Osteocyte (in vitro differentiated cells): ENCODE measurements around the gene ZNF367. TPM values are rescaled to one million over a fixed set of nuclear protein-coding genes. Genes with fewer than 3 reads are reported as not detected.

Experiments
- DNase-seq: peaks from one replicate; pipeline ENCODE4 v3.0.0; 2021; ENCODE audit warnings: mixed read lengths; ENCODE audit not compliant: unreplicated experiment; ENCODE audit errors: extremely low spot score
- H3K27ac Mint-ChIP-seq: one replicate; pipeline ENCODE4 v1.8.0; 2021; ENCODE audit warnings: mild to moderate bottlenecking, mixed read lengths; ENCODE audit not compliant: unreplicated experiment
- H3K27me3 Mint-ChIP-seq: one replicate; pipeline ENCODE4 v1.8.0; 2021; ENCODE audit warnings: mixed read lengths; ENCODE audit not compliant: unreplicated experiment
- H3K36me3 Mint-ChIP-seq: one replicate; pipeline ENCODE4 v1.8.0; 2021; ENCODE audit warnings: mixed read lengths; ENCODE audit not compliant: unreplicated experiment
- H3K4me1 Mint-ChIP-seq: one replicate; pipeline ENCODE4 v1.8.0; 2021; ENCODE audit warnings: mixed read lengths; ENCODE audit not compliant: unreplicated experiment
- H3K4me3 Mint-ChIP-seq: one replicate; pipeline ENCODE4 v1.8.0; 2021; ENCODE audit warnings: mild to moderate bottlenecking, moderate library complexity, mixed read lengths; ENCODE audit not compliant: unreplicated experiment
- H3K9me3 Mint-ChIP-seq: one replicate; pipeline ENCODE4 v1.8.0; 2021; ENCODE audit warnings: mixed read lengths; ENCODE audit not compliant: unreplicated experiment
- CTCF ChIP-seq: fragments of 200-600 bp; sonication (generic); IDR thresholded peaks from 2 replicates; pipeline ENCODE4 v1.5.0; 2021; ENCODE audit warnings: antibody characterized with exemption, mild to moderate bottlenecking, moderate library complexity
- total RNA-seq: library from RNA; stranded (reverse); gene quantifications from 2 replicates; pipeline ENCODE4 v1.2.1, GENCODE V29; 2021

The ZNF367 gene
- total RNA-seq, 1 donor from 2014 or later: 2.3 TPM

GRCh38 chr9:96460882-96461281, 42.7 kb upstream of the ZNF367 start:
- no peak for TF ChIP-seq CTCF
- Mint-ChIP-seq H3K4me3 (no peak overlapping the region), H3K27ac (no peak overlapping the region), H3K27me3 (no peaks in the 10 kb centered on the region), H3K36me3 (peaks cover 28% of the 10 kb centered on the region), H3K9me3 (no peaks in the 10 kb centered on the region), H3K4me1 (peaks cover 17% of the 10 kb centered on the region)
- DNase-seq: no peak

DNA sequence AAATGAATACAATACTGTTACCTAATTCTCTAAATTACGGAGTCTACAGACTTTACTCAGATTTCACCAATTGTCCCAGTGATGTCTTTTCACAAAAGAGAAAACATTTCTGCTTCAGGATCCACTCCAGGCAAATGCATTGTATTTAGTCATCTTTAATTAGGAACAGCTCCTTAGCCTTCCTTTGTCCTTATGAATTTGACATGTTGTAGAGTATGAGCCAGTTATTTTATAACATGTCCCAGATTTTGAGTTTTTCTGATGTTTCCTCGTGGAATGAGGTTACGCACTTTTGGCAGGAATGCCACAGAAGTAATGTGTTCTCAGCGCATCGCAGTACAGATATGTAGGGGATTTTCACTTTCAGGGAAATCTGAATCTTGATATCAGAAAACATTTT, 42.3 kb upstream of the ZNF367 start:
- no peak for DNase-seq
- Mint-ChIP-seq H3K4me3 (no peak overlapping the region), H3K27me3 (no peaks in the 10 kb centered on the region), H3K36me3 (peaks cover 24% of the 10 kb centered on the region), H3K27ac (no peak overlapping the region), H3K4me1 (peaks cover 17% of the 10 kb centered on the region), H3K9me3 (no peaks in the 10 kb centered on the region)
- TF ChIP-seq CTCF: no peak

GRCh38 chr9:96459268-96460007, 41.3 kb upstream of the ZNF367 start:
- no peak overlapping the region for H3K27ac Mint-ChIP-seq
- H3K4me1 Mint-ChIP-seq: peaks cover 15% of the 10 kb centered on the region

DNA sequence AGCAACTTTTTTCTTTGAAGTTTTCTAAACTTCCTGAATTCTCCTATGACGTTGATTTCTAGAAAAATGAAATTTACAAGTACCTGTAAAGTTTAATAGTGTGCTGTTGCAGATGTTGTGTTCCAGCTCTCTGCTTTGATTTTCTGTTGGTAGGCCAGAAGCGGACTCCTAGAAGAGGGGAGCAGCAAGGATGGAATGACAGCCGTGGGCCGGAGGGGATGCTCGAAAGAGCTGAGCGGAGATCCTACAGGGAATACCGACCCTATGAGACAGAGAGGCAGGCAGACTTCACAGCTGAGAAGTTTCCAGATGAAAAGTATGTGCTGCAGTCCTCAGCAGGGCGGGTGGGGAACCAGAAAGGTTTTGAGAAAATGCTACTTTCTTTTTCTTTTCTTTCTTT, 40.1 kb upstream of the ZNF367 start:
- Mint-ChIP-seq H3K27me3 (no peaks in the 10 kb centered on the region), H3K27ac (no peak overlapping the region), H3K9me3 (no peaks in the 10 kb centered on the region), H3K4me1 (peaks cover 23% of the 10 kb centered on the region), H3K4me3 (no peak overlapping the region), H3K36me3 (peaks cover 17% of the 10 kb centered on the region)
- peak; percentile 57 for DNase-seq
- no peak for TF ChIP-seq CTCF

More at GRCh38 chr9:96459268-96460007, 41.3 kb upstream of the ZNF367 start:
- no peak for TF ChIP-seq CTCF
- DNase-seq: peak; percentile 60
- Mint-ChIP-seq H3K27me3 (no peaks in the 10 kb centered on the region), H3K36me3 (peaks cover 20% of the 10 kb centered on the region), H3K4me3 (no peak overlapping the region), H3K9me3 (no peaks in the 10 kb centered on the region)

- peak overlapping the region; percentile 41 for H3K27ac Mint-ChIP-seq
- H3K9me3 Mint-ChIP-seq: no peaks in the 10 kb centered on the region
- no peak for DNase-seq
- peaks cover 17% of the 10 kb centered on the region for H3K36me3 Mint-ChIP-seq
- TF ChIP-seq CTCF: no peak
- no peaks in the 10 kb centered on the region for H3K27me3 Mint-ChIP-seq
- peaks cover 27% of the 10 kb centered on the region for H3K4me1 Mint-ChIP-seq
- H3K4me3 Mint-ChIP-seq: no peak overlapping the region
Measured at GRCh38 chr9:96457266-96457665, 39.1 kb upstream of the ZNF367 start.
